Body of pancreas (tissue), 4 donors: ENCODE measurements around the gene GAGE12H.
"Not testable (repeated sequence)": the region's sequence is repeated elsewhere in the genome, so short reads cannot be mapped to it uniquely, and the experiment has no call there.

Source experiments
- CTCF ChIP-seq, 7 experiments: fragments of 450-650 bp in 4 of 7; fragments of 200-600 bp in 3 of 7; sonication (generic) in 3 of 7; IDR thresholded peaks; one replicate each; pipeline ENCODE4 v1.5.1; 2016 to 2019; ENCODE audit warnings: antibody characterized with exemption in 7 of 7
- POLR2A ChIP-seq, 3 donors: fragments of 450-650 bp; IDR thresholded peaks; one replicate each; pipeline ENCODE4 v1.6.1; 2016; ENCODE audit warnings: antibody characterized with exemption in 3 of 3, mild to moderate bottlenecking in 2 of 3

- TF ChIP-seq CTCF, POLR2A (IDR thresholded peaks at IDR 0.05): not testable (repeated sequence)
These were observed 9.4 kb downstream of the GAGE12H start, which contains the start of gene GAGE2A for GRCh38 chrX:49589196-49589595.
